ENCODE data around the gene EIF4A3.

GRCh38 chr17:80095844-80096475 lies 51.0 kb downstream of the EIF4A3 start:
- TF ChIP-seq, protein P1, sequence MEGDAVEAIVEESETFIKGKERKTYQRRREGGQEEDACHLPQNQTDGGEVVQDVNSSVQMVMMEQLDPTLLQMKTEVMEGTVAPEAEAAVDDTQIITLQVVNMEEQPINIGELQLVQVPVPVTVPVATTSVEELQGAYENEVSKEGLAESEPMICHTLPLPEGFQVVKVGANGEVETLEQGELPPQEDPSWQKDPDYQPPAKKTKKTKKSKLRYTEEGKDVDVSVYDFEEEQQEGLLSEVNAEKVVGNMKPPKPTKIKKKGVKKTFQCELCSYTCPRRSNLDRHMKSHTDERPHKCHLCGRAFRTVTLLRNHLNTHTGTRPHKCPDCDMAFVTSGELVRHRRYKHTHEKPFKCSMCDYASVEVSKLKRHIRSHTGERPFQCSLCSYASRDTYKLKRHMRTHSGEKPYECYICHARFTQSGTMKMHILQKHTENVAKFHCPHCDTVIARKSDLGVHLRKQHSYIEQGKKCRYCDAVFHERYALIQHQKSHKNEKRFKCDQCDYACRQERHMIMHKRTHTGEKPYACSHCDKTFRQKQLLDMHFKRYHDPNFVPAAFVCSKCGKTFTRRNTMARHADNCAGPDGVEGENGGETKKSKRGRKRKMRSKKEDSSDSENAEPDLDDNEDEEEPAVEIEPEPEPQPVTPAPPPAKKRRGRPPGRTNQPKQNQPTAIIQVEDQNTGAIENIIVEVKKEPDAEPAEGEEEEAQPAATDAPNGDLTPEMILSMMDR (conservative IDR thresholded peaks at IDR 0.05; ENCODE audit: low read length): no peak
- TF ChIP-seq EZH2phosphoT487 (IDR thresholded peaks at IDR 0.05; ENCODE audit: borderline replicate concordance, low read depth, low read length): no peak
